Gastrocnemius medialis (tissue), 4 donors: Measurements from ENCODE around the gene NANOGP8.

Source experiments
- POLR2A ChIP-seq, 2 donors: fragments of 450-650 bp; IDR thresholded peaks; one replicate each; pipeline ENCODE4 v1.6.1; 2017; ENCODE audit warnings: antibody characterized with exemption in 2 of 2, mild to moderate bottlenecking in 2 of 2, moderate library complexity in 2 of 2
- TF ChIP-seq, protein P1 (sequence below), 5 experiments: fragments of 450-650 bp in 3 of 5; fragments of 200-600 bp in 2 of 5; sonication (generic) in 2 of 5; IDR thresholded peaks in 4 of 5; conservative IDR thresholded peaks in 1 of 5; 1 replicate in 4 of 5; 2 replicates in 1 of 5; pipeline ENCODE4 v1.5.1; 2016 to 2019; ENCODE audit warnings: antibody characterized with exemption in 5 of 5, mild to moderate bottlenecking in 3 of 5, moderate library complexity in 3 of 5

DNA sequence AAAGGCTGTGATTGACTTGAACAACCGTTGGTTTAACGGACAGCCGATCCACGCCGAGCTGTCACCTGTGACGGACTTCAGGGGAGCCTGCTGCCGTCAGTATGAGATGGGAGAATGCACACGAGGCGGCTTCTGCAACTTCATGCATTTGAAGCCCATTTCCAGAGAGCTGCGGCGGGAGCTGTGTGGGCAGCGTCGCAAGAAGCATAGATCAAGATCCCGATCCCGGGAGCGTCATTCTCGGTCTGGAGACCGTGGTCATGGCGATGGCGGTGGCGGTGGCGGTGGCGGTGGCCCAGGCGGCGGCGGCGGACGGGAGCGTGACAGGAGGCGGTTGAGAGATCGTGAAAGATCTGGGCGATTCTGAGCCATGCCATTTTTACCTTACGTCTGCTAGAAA lies 7.8 kb upstream of the NANOGP8 start:
- TF ChIP-seq, protein P1, sequence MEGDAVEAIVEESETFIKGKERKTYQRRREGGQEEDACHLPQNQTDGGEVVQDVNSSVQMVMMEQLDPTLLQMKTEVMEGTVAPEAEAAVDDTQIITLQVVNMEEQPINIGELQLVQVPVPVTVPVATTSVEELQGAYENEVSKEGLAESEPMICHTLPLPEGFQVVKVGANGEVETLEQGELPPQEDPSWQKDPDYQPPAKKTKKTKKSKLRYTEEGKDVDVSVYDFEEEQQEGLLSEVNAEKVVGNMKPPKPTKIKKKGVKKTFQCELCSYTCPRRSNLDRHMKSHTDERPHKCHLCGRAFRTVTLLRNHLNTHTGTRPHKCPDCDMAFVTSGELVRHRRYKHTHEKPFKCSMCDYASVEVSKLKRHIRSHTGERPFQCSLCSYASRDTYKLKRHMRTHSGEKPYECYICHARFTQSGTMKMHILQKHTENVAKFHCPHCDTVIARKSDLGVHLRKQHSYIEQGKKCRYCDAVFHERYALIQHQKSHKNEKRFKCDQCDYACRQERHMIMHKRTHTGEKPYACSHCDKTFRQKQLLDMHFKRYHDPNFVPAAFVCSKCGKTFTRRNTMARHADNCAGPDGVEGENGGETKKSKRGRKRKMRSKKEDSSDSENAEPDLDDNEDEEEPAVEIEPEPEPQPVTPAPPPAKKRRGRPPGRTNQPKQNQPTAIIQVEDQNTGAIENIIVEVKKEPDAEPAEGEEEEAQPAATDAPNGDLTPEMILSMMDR (IDR thresholded peaks at IDR 0.05 in 4 of 5, conservative IDR thresholded peaks at IDR 0.05 in 1 of 5): no peak
- no peak for TF ChIP-seq POLR2A (IDR thresholded peaks at IDR 0.05)
